Limb (tissue), 2 donors: ENCODE data around the gene LAP3.
"Not testable (repeated sequence)": the region's sequence is repeated elsewhere in the genome, so short reads cannot be mapped to it uniquely, and the experiment has no call there.

ENCODE experiments used
- DNase-seq, 2 donors: peaks; one replicate each; pipeline ENCODE4 v3.0.0-alpha.2; 2016; ENCODE audit errors: extremely low spot score in 2 of 2

The LAP3 gene

DNA sequence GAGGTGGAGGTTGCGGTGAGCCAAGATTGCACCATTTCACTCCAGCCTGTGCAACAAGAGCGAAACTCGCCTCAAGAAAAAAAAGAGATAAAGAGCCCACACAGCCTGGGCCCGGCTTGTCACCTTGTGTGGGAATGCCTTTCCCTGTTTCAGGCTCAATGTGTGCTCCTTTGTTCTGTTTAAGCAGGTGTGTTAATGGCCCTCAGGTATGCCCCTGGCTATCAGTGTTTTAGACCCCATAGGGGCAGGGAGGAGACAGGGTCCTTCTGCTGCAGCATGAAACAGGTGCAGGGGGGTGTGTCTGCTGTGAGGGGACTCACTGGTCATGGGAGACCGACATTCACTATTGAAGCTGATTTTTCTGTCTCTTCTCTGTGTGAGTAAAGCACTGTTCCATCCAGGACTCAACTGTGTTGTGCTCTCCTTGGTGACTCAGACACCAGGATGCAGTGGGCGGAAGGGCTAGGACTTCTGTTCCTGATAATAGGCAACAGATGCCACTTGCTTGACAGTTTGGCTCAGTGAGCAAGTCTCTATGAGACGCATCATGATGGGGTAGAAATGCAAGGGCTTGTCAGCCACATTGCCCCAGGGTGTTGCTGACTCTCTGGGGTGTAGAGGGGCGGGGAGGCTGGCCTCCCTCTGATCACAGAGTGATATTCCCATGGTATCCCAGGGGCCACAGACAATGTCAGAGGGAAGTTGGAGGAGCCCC is 15.6 kb upstream of the LAP3 start:
- no peak for DNase-seq

GRCh38 chr4:17562157-17562556 is 14.8 kb upstream of the LAP3 start:
- no peak for DNase-seq

DNA sequence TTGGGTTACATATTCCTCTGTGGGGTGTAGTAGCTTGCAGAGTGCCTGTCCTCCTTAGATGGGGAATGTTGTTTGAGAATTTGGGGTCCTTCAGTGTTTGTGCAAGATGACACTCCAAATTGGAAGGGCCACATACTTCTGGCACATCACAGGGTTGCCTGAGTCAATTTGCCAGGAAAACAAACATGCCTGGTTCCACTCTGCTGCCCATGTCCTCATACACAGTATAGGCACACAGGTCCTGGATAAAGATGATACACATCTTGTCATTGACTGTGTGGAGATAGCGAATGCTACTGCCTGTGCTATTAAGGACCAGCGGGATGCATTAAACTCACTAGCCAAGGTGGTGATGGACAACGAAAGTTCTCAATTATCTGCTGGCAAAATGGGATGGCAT is 11.2 kb upstream of the LAP3 start:
- no peak for DNase-seq

DNA sequence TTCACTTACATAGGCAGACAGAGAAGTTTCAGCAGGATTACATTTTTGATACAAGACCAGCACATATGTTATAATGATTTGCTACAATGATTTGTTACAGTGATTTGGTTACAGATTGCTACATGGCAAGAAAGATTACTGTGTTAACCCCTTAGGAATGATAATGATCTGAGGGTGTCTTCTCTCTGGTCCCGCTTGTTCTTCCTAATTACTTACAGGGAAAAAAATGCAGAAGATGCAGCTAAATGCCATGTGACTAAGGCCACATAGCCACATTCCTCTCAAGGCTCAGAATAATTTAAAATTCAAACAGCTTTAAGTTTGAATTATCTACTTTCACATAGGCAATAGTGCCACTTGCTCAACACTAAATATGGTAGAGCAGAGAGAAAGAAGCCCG is 9.7 kb upstream of the LAP3 start:
- no peak for DNase-seq

DNA sequence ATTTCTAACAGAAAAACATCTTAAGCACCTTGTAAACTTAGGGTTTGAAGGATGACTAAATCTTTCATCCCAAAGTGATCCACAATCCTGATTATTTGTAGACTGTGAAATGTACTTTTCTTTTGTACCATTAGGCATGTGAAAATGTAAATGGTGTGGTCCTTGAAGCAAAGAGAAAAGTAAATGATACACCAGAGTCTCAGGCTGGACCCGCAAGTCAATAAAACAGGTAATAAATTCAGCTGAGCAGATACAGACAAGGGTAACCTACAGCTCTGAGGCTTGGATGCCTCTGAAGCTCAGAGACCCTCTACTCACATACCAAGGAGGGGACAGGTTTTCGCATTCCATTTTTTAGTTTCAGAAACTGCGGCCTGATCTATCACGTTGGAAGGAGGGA is 2.8 kb upstream of the LAP3 start:
- no peak for DNase-seq

DNA sequence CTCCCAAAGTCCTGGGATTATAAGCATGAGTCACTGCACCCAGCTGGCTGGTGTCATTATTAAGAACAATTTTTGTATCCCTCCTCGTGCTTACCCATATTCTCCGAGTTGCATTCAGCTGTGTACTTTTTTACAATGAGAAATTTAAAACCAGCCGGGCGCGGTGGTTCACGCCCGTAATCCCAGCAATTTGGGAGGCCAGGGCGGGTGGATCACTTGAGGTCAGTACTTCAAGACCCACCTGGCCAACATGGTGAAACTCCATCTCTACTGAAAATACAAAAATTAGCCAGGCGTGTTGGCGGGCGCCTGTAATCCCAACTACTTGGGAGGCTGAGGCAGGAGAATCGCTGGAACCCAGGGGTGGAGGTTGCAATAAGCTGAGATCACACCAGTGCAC is 1.8 kb upstream of the LAP3 start:
- not testable (repeated sequence) for DNase-seq

- DNase-seq, result no peak
Measured at GRCh38 chr4:17577665-17578481, 875 bp downstream of the LAP3 start.

- DNase-seq, result no peak
Measured at GRCh38 chr4:17578482-17578891, 1.5 kb downstream of the LAP3 start.

DNA sequence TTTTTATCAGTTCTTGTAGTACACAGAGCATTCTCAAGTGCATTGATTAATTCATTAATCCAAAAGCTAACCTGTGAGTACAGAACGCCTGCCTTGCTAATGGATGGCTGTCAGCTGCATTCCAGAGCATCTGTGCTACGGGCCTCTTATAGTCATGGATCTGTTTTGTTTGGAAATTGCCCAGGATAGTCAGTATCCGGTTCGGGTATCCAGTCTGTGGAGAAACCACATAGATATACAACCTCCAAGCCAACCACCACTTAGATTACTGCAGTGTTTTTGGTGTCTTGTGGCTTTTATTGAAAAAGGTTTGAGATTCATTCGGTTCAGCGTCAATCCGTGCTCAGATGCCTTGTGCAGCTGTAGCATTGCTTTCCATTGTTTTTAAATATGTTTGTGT is 4.0 kb downstream of the LAP3 start:
- DNase-seq, result no peak

GRCh38 chr4:17583276-17583675 is 6.3 kb downstream of the LAP3 start:
- DNase-seq, result no peak

DNA sequence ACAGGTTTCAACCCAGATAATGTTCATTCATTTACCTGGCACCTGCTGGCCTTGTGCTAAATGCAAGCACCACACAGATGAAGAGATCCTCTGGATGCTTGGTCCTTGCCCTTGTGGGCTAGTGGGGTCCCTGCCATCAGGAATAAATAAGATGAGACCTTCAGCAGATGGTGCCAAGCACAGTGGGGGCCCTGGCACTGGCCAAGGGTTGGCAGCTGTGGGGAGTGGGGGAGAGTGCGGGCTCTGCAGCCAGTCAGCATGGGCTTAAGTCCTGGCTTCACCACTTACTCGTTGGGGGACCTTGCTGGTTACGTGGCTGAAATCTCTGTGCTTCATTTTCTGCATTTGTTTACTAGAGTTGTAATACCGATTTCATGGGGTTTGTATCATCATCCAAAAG is 6.9 kb downstream of the LAP3 start:
- no peak for DNase-seq

GRCh38 chr4:17584521-17585213 is 7.7 kb downstream of the LAP3 start:
- no peak for DNase-seq

DNA sequence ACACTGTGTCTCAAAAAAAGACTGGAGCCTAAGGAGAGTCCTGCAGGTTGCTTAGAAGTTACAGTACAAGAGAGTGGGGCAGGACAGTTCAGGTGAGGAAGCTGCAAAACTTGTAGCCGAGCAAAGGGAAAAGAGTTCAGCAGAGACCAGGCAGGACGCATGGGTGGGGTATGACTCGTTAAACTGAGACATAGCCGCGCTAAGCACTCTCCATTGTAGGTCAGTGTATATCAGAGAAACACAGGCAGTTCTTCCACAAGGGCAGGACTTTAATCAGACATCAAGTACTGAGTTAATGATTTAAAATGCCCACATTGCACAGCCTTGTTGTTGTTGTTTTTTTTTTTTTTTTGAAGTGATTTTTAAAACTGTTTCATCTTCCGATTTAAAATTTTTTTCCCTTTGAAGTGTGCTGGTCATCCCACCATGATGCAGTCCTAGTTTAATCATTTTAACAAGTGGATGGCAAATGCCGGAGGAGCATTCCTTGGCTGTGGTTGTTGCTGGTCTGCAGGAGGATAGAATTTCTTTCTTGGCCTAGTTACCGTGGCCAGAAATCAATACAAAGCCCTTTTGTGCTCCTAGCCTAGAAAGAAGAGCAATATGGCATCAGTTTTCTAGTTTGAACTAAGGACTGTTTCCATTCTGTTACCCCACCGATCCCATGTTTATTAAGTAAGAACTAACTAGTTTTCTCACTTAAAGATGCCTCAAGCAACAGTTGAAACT is 10.3 kb downstream of the LAP3 start:
- no peak for DNase-seq

DNA sequence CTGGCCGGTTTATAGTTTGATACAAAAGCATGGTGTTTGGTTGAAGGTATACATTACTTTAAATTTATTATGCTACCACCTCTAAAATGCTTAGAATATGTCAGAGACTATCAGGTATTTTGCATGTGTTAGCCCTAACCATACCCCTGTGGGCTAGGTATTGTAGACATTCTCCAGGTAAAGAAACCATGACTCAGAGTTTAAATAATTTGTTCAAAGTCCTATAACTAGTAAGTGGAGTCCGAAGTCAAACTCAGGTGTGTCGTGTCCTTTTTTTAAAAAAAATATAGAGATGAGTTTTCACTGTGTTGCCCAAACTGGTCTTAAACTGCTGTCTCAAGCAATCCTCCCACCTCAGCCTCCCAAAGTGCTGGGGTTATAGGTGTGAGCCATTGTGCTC is 12.4 kb downstream of the LAP3 start:
- DNase-seq, result no peak

DNA sequence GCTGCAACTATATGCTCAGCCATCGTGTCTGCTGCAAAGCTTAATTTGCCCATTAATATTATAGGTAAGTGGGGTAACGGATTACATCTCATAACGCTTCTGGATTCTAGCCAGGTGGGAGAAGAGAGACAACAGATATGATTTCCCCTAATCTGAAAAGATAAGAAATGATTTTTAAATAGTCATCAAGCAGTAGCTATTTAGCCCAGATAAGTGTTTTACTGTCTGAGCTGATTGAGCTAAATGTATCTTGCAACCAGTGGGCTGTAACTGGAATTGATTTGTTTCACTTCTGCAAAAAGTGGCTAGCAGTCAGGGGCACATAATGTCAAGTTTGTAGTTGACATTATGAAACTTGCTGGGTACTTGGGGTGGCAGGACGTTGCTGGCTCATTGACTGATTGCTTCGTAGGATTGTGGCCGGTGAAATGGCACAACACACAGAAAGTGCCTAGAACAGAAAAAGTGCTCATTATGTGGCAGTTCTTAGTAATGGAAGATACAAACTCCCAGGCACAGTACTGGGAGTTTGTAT is 18.5 kb downstream of the LAP3 start:
- DNase-seq, result no peak

DNA sequence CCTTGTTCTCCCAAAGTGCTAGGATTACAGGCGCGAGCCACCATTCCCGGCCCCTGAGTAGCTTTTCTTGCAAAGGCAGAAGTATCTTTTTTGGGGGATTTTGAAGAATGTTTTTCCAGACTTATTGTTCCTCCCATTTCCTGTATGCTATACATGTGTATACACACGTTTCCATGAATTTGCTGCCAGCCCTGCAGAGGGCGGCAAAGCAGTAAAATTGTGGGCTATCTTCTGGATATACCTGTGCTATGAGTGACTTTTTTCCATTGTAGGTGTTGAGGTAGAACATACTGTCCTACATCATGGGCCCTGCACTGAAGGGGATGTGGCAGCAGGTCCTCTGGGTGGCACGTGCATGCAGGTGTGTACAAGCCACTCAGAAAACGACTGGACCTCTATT is 20.5 kb downstream of the LAP3 start:
- peak in 1 of 2 donors; percentile 35 for DNase-seq

- DNase-seq, result no peak
Measured at GRCh38 chr4:17599826-17600225, 22.8 kb downstream of the LAP3 start.

GRCh38 chr4:17605236-17605635 is 28.2 kb downstream of the LAP3 start:
- no peak for DNase-seq

DNA sequence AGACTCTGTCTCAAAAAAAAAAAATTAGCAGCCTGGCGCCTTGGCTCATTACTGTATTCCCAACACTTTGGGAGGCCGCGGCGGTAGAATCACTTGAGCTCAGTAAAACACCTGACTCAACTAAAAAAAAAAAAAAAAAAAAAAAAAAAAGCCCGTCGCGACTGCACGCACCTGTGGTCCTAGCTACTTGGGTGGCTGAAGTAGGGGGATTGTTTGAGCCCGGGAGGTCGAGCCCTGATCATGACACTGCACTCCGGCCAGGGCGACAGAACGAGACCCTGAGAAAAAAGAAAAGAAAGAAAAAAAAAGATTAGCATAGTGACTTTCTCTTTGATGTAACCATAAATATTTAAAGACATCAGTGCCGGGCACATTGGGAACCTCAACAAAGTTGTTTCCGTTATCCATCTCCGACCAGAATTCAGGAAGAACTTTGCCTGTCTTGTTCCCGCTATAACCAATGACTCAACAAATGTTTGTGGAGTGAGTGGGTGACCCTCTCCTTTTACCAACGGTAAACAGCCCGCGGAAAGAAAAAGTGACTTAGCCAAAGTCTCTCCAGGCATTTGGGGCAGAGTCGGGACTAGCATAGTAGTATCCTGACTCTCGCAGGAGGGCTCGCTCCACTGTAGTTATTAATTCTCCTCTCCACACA is 36.9 kb downstream of the LAP3 start:
- no peak for DNase-seq

GRCh38 chr4:17614416-17615299 is 37.7 kb downstream of the LAP3 start, which contains the start of gene MED28:
Gene MED28, plus strand, starts transcription at chr4:17614641. Its CDS starts 14 bp downstream, at chr4:17614655.
- peak; percentile 95 to 97 for DNase-seq
